ENCODE results near the gene IGF1R. TPM values are rescaled to one million over a fixed set of nuclear protein-coding genes. Genes with fewer than 3 reads are reported as not detected.
"Not testable (repeated sequence)": the region's sequence is repeated elsewhere in the genome, so short reads cannot be mapped to it uniquely, and the experiment has no call there.

IGF1R gene
- total RNA-seq (2014; rRNA removed; shearing (Covaris generic); ENCODE audit: low replicate concordance) = 87.9 and 109 TPM in 2 replicates

- peak; percentile 94 for DNase-seq (ENCODE audit: low read depth)
- in situ Hi-C loops (cut with HindIII; ENCODE audit: low pct_unique_long_range_greater_than_20kb, low sequenced_read_pairs) = no loop called here
Measured at GRCh38 chr15:98647774-98648653, at the start of gene IGF1R. TSS of gene IGF1R (plus strand) at chr15:98648539. CDS start at chr15:98649582, 1,043 bp downstream.

- no peak for DNase-seq (ENCODE audit: low read depth)
- in situ Hi-C loops (cut with HindIII; ENCODE audit: low pct_unique_long_range_greater_than_20kb, low sequenced_read_pairs) = no loop called here
Measured at GRCh38 chr15:98599909-98600691, 48.2 kb upstream of the IGF1R start.

GRCh38 chr15:98604983-98605382, 43.4 kb upstream of the IGF1R start:
- in situ Hi-C loops (cut with HindIII; ENCODE audit: low pct_unique_long_range_greater_than_20kb, low sequenced_read_pairs) = no loop called here
- DNase-seq (ENCODE audit: low read depth) = no peak

GRCh38 chr15:98609144-98609852, 39.0 kb upstream of the IGF1R start:
- in situ Hi-C loops (cut with HindIII; ENCODE audit: low pct_unique_long_range_greater_than_20kb, low sequenced_read_pairs) = no loop called here
- peak; percentile 43 for DNase-seq (ENCODE audit: low read depth)

DNA sequence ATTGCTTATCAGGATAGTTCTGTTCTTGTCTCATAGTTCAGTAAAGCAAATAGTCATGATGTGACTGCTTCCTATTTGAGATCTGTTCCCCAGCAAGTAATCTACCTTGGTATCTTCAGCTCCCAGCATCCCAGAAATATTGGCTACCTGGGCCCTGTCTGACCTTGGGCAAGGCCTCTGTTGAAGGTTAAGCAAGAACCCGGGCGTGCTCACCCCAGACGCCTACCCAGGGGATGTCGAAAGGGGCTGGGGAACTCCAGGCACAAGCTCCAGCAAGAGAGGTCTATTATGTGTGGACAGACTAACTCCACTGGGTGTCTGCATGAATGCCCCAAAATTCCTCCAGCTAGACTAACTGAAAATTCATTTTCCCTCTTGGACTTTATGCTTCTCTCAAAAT, 37.3 kb upstream of the IGF1R start:
- DNase-seq (ENCODE audit: low read depth) = no peak
- in situ Hi-C loops (cut with HindIII; ENCODE audit: low pct_unique_long_range_greater_than_20kb, low sequenced_read_pairs) = no loop called here

- no peak for DNase-seq (ENCODE audit: low read depth)
- in situ Hi-C loops (cut with HindIII; ENCODE audit: low pct_unique_long_range_greater_than_20kb, low sequenced_read_pairs) = no loop called here
Measured at GRCh38 chr15:98611808-98612207, 36.5 kb upstream of the IGF1R start.

DNA sequence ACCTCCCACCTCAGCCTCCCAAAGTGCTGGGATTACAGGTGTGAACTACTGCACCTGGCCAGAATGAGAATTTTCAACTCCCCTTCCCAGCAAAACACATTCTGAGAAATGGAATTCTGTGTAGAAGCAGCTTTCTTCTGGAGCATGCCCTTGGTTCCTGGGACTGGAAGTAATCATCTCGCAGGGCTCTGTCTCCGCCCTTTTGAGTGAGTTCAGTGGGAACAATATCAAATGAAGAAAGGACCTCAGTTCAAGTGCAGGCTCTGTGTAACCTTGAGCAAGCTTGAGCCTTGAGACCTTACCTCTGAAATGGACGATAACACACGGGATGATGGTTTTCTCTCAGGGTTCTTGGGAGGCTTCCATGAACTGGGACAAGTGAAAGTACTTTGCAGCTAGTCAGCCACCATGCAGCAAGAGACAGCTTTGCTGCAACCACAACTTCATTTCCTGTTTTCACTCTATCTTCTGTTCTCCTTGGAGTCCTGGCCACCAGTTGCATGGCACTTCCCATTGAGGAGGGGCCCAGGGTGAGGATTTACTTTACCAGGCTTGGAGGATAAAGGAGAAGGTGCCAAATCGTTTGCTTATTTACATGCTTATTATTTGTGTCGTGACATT, 35.7 kb upstream of the IGF1R start:
- in situ Hi-C loops (cut with HindIII; ENCODE audit: low pct_unique_long_range_greater_than_20kb, low sequenced_read_pairs) = no loop called here
- no peak for DNase-seq (ENCODE audit: low read depth)

DNA sequence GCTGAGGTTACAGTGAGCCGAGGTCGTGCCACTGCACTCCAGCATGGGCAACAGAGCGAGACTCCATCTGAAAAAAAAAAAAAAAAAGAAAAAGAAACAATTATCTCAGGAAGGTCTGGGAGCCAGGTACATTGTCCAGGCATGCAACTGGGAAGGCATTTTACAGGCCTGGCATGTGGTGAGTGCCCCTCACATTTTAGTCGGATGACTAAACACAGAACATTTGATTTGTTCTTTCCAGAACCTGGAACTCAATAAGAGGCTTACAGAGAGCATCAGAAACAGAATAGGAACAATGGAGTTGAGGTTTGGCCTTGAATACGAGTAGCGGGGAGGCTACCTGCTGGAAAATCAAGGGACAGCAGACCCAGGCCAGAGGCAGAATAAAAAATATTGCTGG, 33.7 kb upstream of the IGF1R start:
- in situ Hi-C loops (cut with HindIII; ENCODE audit: low pct_unique_long_range_greater_than_20kb, low sequenced_read_pairs) = no loop called here
- DNase-seq (ENCODE audit: low read depth) = no peak

DNA sequence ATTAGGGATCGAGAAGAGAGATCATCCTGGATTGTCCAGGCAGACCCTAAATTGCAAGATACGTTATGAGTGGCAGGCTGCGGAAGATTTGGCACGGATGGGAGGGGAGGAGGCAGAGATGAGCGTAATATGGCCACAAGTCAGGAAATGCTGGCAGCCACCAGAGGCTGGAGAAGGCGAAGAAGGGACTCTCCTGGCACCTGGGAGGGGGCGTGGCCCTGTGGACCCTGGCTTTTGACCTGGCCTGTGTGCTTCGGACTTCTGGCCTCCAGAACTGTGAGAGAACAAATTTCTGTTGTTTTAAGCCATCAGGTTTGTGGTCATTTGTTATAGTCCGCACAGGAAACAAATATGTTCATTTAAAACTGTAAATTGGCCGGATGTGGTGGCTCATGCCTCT, 31.9 kb upstream of the IGF1R start:
- DNase-seq (ENCODE audit: low read depth) = no peak
- in situ Hi-C loops (cut with HindIII; ENCODE audit: low pct_unique_long_range_greater_than_20kb, low sequenced_read_pairs) = no loop called here

- DNase-seq (ENCODE audit: low read depth) = no peak
- in situ Hi-C loops (cut with HindIII; ENCODE audit: low pct_unique_long_range_greater_than_20kb, low sequenced_read_pairs) = no loop called here
Measured at GRCh38 chr15:98617328-98617980, 30.9 kb upstream of the IGF1R start.

DNA sequence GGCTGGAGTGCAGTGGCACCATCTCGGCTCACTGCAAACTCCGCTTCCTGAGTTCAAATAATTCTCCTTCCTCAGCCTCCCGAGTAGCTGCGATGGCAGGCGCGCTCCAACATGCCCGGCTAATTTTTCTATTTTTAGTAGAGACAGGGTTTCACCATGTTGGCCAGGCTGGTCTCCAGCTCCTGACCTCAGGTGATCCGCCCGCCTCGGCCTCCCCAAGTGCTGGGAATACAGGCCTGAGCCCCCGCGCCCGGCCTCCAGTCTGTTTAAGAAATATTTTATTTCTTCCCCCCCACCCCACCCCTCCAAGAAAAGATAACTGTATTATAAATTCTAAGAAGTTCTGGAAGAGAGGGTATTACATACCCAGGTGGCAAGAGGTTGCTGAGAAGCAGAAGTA, 29.8 kb upstream of the IGF1R start:
- DNase-seq (ENCODE audit: low read depth); in situ Hi-C loops (cut with HindIII; ENCODE audit: low pct_unique_long_range_greater_than_20kb, low sequenced_read_pairs): not testable (repeated sequence)

GRCh38 chr15:98620020-98620419, 28.3 kb upstream of the IGF1R start:
- in situ Hi-C loops (cut with HindIII; ENCODE audit: low pct_unique_long_range_greater_than_20kb, low sequenced_read_pairs) = no loop called here
- DNase-seq (ENCODE audit: low read depth) = no peak

DNA sequence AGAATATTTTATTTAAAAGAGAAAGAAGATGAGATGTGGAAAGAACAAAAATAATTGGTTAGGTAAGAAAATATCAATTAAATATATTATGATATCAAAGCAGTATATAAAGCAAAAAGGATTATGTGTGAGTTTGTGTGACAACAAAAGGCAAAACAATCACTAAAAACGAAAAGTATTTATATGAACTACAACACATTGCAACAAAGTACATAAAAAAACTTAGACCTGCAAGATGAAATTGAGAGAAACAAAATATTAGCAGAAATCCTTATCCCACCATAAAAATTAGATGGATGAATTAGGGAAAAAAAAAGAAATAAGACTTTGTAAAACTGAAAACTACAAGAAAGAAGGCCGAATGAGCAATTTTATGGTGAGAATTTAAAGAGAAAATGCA, 27.3 kb upstream of the IGF1R start:
- in situ Hi-C loops (cut with HindIII; ENCODE audit: low pct_unique_long_range_greater_than_20kb, low sequenced_read_pairs) = no loop called here
- DNase-seq (ENCODE audit: low read depth) = no peak

- in situ Hi-C loops (cut with HindIII; ENCODE audit: low pct_unique_long_range_greater_than_20kb, low sequenced_read_pairs) = no loop called here
- DNase-seq (ENCODE audit: low read depth) = no peak
Measured at GRCh38 chr15:98625614-98626013, 22.7 kb upstream of the IGF1R start.

GRCh38 chr15:98626153-98626552, 22.2 kb upstream of the IGF1R start:
- in situ Hi-C loops (cut with HindIII; ENCODE audit: low pct_unique_long_range_greater_than_20kb, low sequenced_read_pairs) = no loop called here
- no peak for DNase-seq (ENCODE audit: low read depth)

- in situ Hi-C loops (cut with HindIII; ENCODE audit: low pct_unique_long_range_greater_than_20kb, low sequenced_read_pairs) = no loop called here
Measured at GRCh38 chr15:98628216-98628615, 20.1 kb upstream of the IGF1R start.

GRCh38 chr15:98635848-98636247, 12.5 kb upstream of the IGF1R start:
- in situ Hi-C loops (cut with HindIII; ENCODE audit: low pct_unique_long_range_greater_than_20kb, low sequenced_read_pairs) = no loop called here
- no peak for DNase-seq (ENCODE audit: low read depth)

More at GRCh38 chr15:98628216-98628615, 20.1 kb upstream of the IGF1R start:
- DNase-seq (ENCODE audit: low read depth) = no peak

GRCh38 chr15:98643115-98643514, 5.2 kb upstream of the IGF1R start:
- in situ Hi-C loops (cut with HindIII; ENCODE audit: low pct_unique_long_range_greater_than_20kb, low sequenced_read_pairs) = no loop called here
- no peak for DNase-seq (ENCODE audit: low read depth)

Data from Caki2 (cell line).